NOMO-1 (cell line): Measurements from ENCODE around the gene CENPU.
"Not testable (repeated sequence)": the region's sequence is repeated elsewhere in the genome, so short reads cannot be mapped to it uniquely, and the experiment has no call there.

Experiments used
- DNase-seq, 2 experiments: peaks; one replicate each; lab custom pipeline; 2025; ENCODE audit not compliant: unreplicated experiment in 2 of 2; lab: John Stamatoyannopoulos, UW

CENPU gene, protein sequence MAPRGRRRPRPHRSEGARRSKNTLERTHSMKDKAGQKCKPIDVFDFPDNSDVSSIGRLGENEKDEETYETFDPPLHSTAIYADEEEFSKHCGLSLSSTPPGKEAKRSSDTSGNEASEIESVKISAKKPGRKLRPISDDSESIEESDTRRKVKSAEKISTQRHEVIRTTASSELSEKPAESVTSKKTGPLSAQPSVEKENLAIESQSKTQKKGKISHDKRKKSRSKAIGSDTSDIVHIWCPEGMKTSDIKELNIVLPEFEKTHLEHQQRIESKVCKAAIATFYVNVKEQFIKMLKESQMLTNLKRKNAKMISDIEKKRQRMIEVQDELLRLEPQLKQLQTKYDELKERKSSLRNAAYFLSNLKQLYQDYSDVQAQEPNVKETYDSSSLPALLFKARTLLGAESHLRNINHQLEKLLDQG

DNA sequence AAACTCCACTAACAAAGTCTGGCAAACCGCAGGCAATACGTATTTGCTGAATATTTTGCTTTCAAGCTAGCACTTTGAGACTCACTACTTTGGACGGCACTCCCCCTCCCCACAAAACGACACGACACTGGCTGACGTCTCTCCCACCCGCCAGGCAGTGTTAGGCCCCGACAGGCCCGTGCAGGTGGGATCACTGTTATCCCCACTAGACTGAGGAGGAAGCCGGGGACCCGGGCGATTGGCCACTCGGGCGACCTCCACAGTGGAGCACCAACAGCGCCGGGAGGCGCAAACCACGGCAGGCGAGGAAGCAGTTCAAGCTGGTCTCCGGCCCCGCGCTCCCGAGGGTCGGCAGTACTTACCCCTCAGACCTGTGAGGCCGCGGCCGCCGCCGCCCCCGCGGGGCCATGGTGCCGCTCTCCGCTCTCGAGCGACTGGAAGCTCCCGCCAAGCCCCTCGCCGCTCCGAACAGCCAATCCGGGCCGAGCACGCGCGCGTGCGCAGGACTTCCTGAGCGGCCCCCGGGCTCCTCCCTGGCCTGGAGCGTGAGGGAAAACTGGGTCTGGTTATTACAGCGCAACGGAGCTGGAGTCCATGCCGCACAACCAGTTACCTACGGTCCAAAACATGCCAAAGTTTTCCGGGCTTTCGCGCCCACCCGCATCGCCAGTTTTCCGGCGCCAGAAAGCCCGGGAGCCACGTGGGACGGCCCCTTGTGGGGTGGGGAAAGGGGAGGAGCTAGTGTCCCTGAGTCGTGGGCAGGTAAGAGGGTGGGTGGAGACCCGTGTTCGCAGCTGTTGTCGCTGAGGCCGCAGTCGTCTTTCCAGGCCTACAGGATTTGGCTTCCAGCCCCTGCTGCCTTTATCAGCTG lies at the start of gene CENPU:
Gene CENPU (minus strand): TSS at position 443 of the 871 bp plus-strand sequence. CDS start 34 bp downstream, at position 409.
- DNase-seq: peak; percentile 98 to 99

DNA sequence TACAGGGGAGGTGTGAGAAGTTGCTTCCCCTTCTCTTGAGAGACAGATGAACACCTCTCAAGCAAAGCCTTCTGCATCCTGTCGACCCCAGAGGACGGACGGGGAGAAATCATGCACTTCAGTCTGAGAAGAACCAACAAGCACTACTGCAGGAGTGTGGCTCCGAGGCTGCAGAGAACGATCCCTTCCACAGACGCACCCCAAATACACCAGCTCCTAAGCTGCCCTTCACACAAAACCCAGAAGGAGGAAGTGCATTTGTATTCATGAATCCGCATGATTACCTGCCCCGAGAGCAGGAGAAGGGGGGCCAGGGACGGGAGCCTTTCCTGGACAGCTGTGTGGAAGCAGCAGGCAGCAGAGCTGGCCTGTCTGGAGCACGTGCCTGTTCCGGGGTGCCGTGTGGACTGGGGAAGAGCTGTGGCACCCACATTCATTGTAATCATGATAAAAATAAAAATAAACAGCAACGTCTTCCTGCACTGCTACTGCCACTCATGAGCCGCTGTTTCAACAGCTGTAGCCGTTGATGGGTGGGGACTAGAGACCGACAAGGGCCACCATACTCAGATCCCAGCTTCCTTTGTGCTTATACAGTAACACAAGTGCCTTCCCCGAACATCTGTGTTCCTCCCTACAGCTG lies 49.0 kb upstream of the CENPU start:
- DNase-seq: peak; percentile 16 to 29

DNA sequence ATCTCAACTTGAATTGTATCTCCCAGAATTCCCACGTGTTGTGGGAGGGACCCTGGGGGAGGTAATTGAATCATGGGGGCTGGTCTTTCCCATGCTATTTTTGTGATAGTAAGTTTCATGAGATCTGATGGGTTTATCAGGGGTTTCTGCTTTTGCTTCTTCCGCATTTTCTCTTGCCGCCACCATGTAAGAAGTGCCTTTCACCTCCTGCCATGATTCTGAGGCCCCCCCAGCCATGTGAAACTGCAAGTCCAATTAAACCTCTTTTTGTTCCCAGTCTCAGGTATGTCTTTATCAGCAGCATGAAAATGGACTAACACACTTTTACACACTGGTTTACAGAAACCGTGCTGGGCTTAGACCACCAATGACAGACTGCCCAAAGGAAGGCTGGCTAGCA lies 45.3 kb upstream of the CENPU start:
- DNase-seq: not testable (repeated sequence)

DNA sequence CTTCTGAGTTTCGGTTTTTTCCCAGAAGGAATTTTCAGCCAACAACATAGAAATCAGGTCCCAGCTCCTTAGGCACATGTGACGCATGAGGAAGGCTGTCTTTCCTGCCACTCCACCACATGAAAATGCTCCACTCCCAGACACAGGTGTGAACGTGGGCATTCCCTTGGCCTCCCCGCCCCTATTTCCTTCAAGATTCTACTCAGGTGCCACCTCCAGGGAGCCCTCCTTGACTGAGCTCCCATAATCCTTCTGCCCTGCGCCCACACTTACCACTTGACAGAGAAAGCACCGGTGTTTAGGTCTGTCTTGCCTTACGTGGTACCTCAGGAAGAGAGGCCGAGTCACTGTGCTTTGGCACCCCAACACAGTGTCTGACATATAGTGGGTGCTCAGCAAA lies 44.4 kb upstream of the CENPU start:
- DNase-seq: no peak

DNA sequence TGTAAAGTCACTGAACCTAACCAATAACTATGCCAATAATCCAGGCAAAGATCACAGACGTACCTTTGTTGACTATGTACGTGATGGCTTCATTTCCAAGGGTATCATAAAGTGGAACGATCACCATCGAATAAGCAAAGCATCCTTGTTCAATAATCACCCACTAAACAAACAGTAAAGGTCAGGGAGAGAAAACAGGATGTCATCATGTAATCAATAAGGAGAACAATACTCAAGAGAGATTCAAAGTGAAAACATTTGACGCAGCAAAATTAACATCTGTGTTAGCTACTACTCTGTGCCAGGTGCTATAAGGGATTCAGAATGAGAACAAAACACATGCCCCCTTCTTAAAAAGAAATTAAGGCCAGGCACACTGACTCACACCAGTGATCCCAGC lies 42.9 kb upstream of the CENPU start:
- no peak for DNase-seq

DNA sequence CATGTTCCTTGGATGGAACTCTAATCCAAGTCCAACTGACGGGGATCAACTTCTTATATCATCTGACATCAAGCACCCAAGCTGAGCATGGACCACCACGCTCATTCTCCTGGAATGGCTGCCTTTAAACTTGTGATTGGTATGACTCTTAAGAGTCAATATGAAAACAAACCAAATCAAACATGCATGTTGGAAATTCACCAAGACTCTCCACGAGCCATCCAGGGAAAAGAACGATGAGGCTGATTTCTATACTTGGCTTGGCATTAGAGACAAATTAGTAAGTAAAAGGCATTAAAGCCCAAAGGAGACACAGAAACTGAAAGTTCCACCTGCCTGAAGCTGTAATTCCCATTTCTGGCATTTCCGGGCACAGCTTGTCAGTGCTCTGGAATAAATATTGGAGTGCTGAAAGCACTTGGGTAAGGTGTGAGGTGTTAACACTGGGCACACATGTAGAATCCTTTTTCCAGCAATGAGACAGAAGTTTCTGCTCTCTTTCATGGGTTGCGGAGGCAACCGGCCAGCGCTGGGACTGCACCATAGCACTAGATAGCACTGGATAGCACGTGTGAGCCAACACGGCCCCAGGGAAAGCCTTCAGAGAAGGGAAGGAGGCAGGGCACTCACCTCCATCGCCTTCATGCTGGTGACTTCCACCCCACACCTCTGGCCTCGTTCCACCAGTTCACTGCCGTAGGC lies 42.1 kb upstream of the CENPU start:
- no peak for DNase-seq

DNA sequence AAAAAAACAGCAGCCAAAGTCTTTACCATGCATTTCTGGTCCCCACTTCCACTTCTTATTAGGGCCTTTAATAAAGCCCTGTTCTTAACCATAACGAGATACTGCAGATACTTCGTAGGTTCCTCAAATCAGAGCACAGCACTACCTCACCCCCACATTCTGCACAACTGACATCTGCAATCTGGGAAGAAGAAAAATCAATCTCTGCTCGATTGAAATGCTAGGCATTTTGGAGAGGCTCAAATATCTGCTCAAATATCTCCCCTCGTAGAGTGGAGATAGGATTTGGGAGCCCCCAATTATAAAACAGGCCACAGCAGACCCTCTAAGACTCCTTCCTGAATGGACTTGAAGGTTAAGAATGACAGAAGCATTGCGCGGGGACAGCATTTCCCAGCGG lies 40.3 kb upstream of the CENPU start:
- no peak for DNase-seq

DNA sequence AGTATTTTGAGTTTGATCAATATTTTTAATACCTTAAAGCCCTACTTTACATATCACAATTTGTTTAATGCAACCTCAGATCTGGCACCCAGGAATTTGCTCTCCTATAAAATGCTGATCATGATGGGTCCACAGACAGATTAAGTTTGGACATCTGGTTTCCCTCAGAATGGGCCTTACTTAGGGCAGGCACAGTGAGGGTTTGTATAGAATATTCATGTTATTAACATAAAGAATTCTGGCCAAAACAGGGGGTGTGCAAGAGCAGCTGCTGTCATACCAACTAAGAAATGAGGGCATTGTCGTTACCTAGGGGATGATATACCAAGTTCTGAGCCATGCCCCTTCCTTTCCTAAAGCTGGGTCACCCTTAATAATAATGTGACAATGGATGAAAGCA lies 37.5 kb upstream of the CENPU start:
- DNase-seq: no peak

DNA sequence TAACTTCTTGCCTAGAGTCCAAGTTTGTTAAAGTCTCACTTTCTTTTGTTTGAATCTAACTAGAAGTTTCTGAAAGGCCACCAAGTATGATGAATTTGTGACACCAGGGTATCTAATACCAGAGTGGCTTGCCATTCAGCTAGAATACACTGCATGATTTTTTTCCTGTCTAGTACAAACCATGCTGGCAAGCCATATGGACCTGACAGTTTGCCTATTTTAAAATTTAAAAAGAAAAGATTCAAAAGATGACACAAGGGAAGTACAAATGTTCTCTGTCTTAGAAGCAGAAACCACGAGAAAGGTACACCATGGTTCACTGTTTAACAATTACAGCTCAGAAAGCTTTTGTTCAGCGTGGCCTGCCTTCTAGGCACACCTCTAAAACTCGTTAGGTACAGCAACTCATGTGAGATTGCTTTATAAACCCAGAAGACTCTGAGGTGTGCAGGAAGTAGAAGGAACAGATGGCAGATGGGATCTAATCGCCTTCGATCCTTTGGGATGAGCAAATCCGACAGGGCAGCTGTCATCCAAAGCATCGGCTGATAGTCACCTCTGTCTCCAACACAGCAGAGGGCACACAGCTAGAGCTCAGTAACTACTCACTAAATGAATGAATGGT lies 35.4 kb upstream of the CENPU start:
- no peak for DNase-seq

DNA sequence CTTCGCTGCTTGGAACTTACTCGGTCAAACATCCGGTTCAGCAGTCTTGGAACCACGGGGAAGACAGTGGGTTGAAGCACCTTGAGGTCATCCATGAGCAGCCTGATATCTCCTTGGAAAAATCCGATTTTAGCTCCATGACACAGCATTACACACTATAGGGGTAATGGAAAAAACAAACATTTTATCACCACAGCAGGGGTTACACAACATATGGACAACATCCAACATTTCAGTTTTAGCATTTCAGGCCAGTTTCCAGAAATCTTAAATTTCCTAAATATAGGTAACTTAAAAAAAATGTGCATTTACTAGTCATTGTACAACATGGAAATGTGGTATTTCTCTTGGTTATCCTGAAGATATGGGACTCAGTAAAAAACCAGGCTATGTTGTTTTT lies 34.4 kb upstream of the CENPU start:
- DNase-seq: no peak

DNA sequence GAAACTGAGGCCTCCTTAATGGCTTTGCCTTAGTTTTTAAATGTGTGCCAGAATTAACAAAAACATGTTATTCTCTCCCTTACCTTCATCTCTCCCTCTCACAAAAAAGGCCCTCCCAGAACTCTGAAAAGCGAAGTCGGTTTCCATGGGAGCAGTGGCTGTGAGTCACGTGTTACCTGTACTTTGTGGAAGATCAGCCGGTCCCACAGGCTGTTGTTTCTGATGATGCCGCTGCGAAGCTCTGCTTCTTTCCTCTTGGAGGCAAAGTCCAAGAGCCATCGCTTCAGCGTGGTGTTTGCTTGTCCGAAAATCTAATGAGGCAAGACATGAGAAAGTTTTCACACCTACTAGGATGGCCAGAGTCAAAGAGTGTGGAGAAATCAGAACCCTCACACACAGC lies 32.5 kb upstream of the CENPU start:
- no peak for DNase-seq

DNA sequence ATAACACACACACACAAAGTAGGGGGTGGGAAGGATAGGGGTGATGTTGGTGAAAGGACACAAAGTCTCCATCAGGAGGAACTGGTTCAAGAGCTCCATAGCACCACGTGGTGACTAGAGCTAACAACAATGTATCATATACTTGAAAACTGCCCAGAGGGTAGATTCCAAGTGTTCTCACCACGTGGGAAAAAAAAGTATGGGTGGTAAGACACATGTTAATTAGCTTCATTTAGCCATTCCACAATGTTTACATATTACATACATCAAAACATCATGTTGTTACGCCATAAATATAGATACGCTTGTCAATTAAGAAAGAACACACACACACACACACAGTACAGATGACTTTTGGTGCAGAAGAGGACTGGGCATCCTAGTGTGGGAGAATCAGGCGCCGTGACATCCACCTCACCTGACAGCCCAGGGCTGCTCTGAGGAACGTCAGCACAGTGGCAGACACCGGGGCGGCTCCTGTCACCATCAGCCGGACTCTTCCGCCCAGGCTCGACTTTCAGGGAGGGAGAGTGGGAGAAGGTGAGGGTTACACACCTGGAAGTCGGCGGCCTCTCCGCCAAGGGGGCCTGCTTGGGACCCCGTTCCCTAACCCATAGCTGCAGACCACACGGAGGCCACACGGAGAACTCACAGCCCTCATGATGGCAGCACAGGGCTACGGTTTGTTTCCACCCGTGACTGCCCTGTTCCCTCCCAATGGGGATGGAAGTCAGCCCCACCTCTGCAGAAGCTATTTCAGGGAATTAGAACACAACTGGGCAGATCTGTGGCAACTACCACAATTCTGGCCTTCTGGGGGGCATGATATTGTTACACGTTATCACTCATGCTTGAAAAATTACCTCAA lies 31.8 kb upstream of the CENPU start:
- no peak for DNase-seq

DNA sequence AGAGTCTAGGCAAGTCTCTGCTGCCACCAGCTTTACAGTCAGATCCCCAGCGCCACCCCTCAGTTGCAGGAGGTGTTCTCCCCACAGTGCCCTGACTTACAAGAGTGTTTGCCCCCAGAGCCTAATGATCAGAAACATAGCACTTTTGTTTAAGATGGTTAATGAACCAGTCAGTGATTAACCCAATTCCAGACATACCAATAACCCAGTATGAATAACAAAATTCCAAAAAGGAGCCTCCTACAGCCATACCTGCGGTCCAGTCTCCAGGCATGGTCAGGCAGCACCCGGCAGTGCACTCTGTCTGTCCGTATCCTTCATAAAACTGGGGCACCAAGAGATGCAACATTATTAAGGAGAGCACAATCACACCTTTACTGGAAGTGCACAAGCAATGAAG lies 30.7 kb upstream of the CENPU start:
- no peak for DNase-seq

DNA sequence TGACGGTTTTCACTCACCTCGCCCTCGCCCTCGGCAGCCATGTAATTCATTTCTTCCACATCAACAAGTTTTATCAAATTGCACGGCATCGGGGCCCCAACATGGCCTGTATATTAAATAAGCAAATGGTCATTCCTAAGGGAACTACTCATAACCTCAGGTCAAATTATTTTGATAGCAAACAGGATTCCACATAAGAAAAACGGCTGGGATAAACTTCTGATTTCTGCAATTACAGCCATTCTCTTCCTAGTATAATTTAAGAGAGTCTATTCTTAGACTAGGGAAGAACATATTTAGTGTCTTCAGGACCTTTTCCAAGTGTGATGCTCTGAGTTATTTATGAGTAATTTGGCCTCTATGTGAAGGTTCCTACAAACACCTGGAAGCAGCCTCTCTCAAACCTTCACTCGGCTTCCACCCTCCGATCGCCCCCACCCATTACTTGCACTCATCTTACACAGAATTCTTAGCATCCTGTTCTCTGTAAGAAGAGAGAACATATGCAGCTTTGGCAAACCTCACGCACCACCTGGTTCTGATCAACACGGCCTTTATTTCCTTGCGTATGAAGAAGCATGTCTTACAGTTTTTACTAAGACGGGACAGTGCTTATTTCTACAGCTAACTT lies 29.4 kb upstream of the CENPU start:
- no peak for DNase-seq

DNA sequence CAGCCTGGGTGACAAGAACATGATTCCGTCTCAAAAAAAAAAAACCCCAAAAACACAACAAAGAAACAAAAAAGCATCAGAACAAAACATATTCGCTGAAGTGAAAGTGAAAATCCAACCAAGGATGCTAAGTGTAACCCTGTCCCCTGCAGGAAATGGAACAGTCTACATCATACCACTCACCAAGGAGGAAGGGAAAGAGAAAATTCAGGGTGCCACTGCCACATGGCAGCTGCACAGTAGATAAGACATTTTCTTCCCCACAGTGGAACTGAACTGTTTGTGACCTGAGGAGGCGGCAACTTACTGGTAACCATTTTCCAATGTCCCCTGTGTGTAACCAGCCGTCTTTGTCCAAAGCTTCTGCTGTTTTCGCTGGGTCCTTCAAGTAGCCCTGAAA lies 28.2 kb upstream of the CENPU start:
- no peak for DNase-seq

DNA sequence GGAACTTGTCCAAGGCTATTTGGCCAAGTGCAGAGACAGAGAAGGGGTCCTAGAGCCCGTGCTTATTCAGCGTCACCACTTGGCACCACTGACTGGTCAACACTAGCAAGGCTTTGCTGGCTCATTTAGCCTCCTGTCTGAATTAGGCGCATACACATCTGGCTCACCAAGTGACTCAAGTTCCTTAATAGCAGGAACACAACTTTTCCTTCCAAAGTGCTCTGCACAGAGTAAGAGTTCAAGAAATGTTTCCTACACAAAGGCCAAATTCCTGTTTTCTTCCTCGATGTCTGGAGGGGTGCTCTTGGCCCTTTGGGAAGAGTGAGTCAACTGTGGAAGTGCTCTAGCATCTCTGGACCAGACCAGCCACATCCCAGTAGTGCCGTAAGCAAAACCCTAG lies 26.8 kb upstream of the CENPU start:
- DNase-seq: no peak

DNA sequence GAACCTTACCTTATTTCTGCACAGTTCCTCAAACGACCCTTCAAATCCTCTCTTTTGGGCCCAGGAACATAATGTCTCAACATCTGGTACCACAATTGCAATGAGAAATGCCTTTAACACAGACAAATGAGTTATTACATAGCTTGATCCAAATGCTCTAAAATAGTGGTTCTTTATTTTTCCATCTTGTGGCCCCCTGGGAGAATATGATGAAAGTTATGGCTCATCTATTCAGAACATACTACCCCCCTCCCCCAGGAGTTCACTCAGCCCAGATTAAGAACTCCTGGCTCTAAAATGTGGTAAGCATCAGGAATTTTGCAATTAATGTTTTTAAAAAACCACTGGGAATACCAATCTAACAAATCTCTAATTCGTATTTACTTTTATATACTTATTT lies 23.9 kb upstream of the CENPU start:
- DNase-seq: no peak

DNA sequence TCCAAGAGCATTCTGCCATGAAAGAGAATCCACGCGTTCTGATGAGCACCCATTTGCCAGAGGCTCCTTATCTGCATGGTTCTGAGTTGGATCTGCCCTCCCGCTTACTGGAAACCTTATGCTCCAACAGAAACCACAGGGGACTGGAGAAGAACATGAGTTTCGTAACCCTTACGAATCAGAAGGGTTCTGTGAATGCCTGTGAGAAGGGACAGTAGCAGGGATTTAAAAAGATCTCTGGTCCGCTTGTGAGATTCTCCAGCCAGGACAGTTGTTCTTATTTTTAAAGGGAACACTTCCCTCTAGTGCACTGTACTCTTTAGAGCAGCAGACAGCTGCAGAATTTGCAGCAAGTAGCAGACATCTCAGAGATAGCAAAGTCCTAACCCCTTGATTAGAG lies 22.5 kb upstream of the CENPU start:
- no peak for DNase-seq

DNA sequence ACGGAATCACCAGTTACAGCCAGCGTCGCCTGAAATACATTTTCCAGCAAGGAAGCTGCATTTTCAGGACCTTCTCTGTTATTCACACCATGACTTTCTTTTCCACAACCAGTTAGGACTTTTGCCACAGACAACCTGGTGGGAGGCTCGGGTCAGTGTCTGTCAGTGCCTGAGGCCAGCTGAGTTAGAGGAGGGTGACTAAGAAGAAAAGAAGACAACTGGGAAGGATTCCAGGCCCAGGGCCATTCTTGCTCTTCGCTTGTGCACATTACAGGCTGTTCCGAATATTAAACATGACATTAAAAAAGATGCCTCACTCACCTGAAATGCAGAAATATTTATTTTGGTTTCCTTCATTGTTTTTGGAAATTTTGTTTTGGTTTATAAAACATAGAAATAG lies 21.4 kb upstream of the CENPU start:
- no peak for DNase-seq
